Urinary bladder (tissue), 4 donors: ENCODE results near the gene DNAJB1. TPM values are rescaled to one million over a fixed set of nuclear protein-coding genes. Genes with fewer than 3 reads are reported as not detected.

Source experiments
- DNase-seq: peaks from one replicate; pipeline ENCODE4 v3.0.0-alpha.2; 2015; ENCODE audit errors: extremely low spot score
- H3K27ac ChIP-seq: one replicate; pipeline ENCODE4 v1.5.1; 2013; ENCODE audit warnings: low read depth, mild to moderate bottlenecking, moderate library complexity
- H3K36me3 ChIP-seq: one replicate; pipeline ENCODE4 v1.6.1; 2013; ENCODE audit warnings: mild to moderate bottlenecking, moderate library complexity; ENCODE audit not compliant: insufficient read depth
- H3K4me1 ChIP-seq: one replicate; pipeline ENCODE4 v1.6.1; 2013; ENCODE audit warnings: mild to moderate bottlenecking, moderate library complexity; ENCODE audit not compliant: insufficient read depth
- H3K4me3 ChIP-seq: one replicate; pipeline ENCODE4 v1.5.1; 2013; ENCODE audit warnings: low read depth, low read length
- WGBS: extraction: QIAGEN DNeasy Blood & Tissue Kit; methylation state at CpG from one replicate; pipeline ENCODE4 v1.1.7; 2013; 5-methylcytosine and 5-hydroxymethylcytosine counted together
- polyA plus RNA-seq: library from polyadenylated mRNA; stranded (reverse); fragments of 200-250 nt; gene quantifications from one replicate; pipeline ENCODE4 v1.2.3, GENCODE V29; 2013
- total RNA-seq: library from RNA; depleted of rRNA; stranded (reverse); fragments of >200 nt; gene quantifications from one replicate; pipeline ENCODE4 v1.2.3, GENCODE V29; 2014
- donor health status: healthy with polysubstance abuse.
- donor health status: healthy.

The DNAJB1 gene
- total and polyA plus RNA-seq, 2 donors: 39.3 to 86.2 TPM

GRCh38 chr19:14492756-14493337, 25.4 kb downstream of the DNAJB1 start:
- Histone ChIP-seq H3K4me3 (no peak overlapping the region), H3K36me3 (peaks cover 2% of the 10 kb centered on the region), H3K27ac (no peak overlapping the region), H3K4me1 (no peaks in the 10 kb centered on the region)
- DNase-seq: no peak
- WGBS: 81% methylated on average over 5 of the region's 5 CpGs

DNA sequence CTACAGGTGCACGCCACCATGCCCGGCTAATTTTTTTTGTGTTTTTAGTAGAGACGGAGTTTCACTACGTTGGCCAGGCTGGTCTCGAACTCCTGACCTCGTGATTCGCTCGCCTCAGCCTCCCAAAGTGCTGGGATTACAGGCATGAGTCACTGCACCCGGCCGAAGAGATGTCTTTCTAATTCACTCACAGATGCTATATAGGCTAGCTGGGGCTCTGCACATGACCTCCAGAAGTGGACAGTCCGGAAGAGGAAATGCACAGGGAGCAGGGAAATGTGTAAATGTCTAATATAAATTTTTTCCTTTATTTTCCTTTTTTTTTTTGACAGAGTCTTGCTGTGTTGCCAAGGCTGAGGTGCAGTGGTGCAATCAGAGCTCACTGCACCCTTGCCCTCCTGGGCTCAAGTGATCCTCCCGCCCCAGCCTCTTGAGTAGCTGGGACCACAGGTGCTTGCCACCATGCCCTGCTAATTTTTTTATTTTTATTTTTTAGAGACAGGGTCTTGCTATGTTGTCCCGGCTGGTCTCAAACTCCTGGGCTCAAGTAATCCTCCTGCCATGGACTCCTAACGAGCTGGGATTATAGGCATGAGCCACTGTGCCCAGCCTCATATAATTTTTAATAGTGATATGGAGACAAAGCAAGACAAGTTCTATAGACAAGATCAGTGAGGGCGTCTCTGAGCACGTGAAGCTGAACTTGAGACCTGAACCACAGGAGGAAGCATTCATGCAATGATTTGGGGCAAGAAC, 30.6 kb downstream of the DNAJB1 start:
- no peak overlapping the region for H3K27ac ChIP-seq
- no peaks in the 10 kb centered on the region for H3K4me1 ChIP-seq
- 92% methylated on average over 16 of the region's 16 CpGs for WGBS
- H3K4me3 ChIP-seq: no peak overlapping the region
- H3K36me3 ChIP-seq: peaks cover 2% of the 10 kb centered on the region
- DNase-seq: no peak

DNA sequence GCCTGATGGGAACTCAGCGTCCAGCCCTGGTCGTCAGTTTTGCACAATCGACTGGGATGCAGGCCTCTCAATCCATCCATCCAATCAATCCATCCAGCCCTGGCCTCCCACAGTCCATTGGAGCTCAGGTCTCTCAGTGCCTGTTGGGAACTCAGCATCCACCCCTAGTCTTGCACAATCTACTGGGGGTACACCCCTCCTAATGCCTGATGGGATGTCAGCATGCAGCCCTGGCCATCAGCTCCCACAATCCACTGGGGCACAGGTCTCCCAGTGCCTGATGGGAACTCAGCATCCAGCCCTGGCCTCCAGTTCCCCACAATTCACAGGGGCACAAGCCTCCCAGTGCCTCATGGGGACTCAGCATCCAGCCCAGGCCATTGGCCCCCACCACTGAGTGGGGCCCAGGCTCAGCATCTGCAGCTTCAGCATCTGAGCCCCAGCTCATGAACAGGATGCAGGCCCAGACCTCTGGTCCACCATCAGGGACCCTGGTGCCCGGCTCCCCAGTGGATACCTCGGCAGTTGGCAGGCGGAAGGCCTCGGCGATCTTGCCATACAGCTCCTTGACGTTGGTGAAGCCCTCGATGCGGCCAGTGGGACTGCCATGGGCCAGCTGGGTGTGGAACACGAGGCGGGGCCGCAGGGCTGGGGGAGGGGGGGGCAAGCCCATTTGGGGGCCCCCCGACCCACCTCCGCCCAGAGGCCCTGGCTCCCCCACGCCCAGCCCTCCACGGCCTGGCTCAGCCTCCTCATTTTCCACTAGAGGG, 35.8 kb downstream of the DNAJB1 start:
- Histone ChIP-seq H3K27ac (no peak overlapping the region), H3K4me3 (no peak overlapping the region), H3K4me1 (no peaks in the 10 kb centered on the region), H3K36me3 (no peaks in the 10 kb centered on the region)
- no peak for DNase-seq
- WGBS: 93% methylated on average over 18 of the region's 18 CpGs

DNA sequence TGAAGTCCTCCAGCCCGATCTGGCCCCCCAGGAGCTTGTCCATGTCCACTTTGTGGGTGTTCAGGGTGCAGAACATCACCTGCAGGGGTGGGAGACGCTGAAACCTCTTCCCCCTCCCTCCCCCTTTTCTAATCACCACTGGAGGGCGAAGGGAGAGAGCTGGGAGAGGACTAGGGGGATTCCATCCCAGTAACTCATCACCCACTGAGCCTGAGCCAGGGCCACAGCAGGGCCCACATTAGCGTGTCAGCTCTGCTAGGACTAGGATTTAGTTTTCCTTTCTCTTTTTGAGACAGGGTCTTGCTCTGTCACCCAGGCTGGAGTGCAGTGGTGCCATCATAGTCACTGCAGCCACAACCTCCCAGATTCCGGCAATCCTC, 37.5 kb downstream of the DNAJB1 start:
- no peak overlapping the region for H3K27ac ChIP-seq
- WGBS: 81% methylated on average over 5 of the region's 5 CpGs
- no peak for DNase-seq
- no peaks in the 10 kb centered on the region for H3K4me1 ChIP-seq
- no peaks in the 10 kb centered on the region for H3K36me3 ChIP-seq
- H3K4me3 ChIP-seq: no peak overlapping the region

- no peak overlapping the region for H3K27ac ChIP-seq
Measured at GRCh38 chr19:14479975-14480699, 38.1 kb downstream of the DNAJB1 start.

GRCh38 chr19:14479309-14479974, 38.8 kb downstream of the DNAJB1 start:
- 90% methylated on average over 14 of the region's 14 CpGs for WGBS
- Histone ChIP-seq H3K36me3 (no peaks in the 10 kb centered on the region), H3K27ac (no peak overlapping the region), H3K4me1 (peaks cover 3% of the 10 kb centered on the region), H3K4me3 (no peak overlapping the region)
- no peak for DNase-seq

More at GRCh38 chr19:14479975-14480699, 38.1 kb downstream of the DNAJB1 start:
- H3K4me3 ChIP-seq: no peak overlapping the region
- no peaks in the 10 kb centered on the region for H3K36me3 ChIP-seq
- DNase-seq: no peak
- WGBS: 60% methylated on average over 43 of the region's 43 CpGs
- peaks cover 3% of the 10 kb centered on the region for H3K4me1 ChIP-seq

DNA sequence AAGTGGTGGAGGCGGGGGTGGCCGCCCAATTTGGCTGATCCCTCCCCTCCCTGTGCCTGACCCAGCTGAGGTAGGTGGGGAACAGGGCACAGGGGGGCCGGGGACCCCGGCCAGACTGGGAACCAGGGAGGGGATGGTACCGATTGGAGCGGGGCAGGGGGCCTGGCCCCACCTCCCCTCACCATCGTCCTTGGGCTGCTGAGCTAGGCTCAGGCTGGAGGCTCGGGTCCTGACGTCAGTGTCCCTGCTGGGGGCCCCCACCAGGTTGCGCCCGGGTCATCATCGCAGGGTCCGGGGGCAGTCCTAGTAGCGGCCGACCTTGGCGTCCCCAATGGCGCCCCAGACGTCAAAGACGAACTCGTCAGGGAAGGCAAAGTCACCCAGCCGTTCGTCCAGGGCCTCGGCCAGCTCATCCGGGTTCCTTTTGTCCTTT, 40.1 kb downstream of the DNAJB1 start:
- WGBS: 68% methylated on average over 24 of the region's 24 CpGs
- no peaks in the 10 kb centered on the region for H3K36me3 ChIP-seq
- H3K4me1 ChIP-seq: peaks cover 5% of the 10 kb centered on the region
- no peak for DNase-seq
- H3K4me3 ChIP-seq: no peak overlapping the region
- H3K27ac ChIP-seq: no peak overlapping the region

DNA sequence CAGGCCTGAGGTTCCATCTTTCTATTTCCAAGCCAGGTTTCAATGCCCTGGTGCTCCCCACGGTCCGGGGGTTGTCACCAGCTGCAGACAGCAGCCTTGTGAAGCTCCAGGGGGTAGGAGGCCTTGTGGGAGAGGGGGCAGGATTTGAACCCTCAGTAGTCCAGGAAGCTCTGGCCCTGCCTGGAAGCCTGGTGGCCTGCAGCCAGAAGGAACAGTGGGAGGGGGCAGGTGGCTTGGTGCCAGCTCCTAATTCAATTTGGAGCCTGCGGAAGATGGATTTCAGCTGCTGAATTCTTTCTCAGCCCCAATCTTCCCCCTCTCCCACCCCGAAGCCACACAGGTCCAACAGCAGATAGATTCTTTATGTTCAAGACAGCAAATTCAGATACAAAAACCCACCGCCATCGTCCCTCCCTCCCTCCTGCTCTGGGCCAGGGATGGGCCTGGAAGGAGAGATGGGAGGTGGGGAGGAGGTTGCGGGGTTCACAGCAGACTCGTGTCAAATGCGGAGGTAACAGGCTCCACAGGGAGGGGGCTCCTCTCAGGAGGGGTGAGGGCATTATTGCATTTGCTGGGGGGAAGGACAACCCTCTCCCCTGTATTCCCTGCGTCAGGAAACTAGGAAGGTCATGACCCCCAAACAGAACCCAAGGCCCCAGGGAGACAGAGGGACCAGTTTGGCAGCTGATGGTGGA, 40.6 kb downstream of the DNAJB1 start:
- no peak overlapping the region for H3K27ac ChIP-seq
- no peak overlapping the region for H3K4me3 ChIP-seq
- no peaks in the 10 kb centered on the region for H3K36me3 ChIP-seq
- peaks cover 5% of the 10 kb centered on the region for H3K4me1 ChIP-seq
- DNase-seq: peak; percentile 81
- 50% methylated on average over 10 of the region's 10 CpGs for WGBS

DNA sequence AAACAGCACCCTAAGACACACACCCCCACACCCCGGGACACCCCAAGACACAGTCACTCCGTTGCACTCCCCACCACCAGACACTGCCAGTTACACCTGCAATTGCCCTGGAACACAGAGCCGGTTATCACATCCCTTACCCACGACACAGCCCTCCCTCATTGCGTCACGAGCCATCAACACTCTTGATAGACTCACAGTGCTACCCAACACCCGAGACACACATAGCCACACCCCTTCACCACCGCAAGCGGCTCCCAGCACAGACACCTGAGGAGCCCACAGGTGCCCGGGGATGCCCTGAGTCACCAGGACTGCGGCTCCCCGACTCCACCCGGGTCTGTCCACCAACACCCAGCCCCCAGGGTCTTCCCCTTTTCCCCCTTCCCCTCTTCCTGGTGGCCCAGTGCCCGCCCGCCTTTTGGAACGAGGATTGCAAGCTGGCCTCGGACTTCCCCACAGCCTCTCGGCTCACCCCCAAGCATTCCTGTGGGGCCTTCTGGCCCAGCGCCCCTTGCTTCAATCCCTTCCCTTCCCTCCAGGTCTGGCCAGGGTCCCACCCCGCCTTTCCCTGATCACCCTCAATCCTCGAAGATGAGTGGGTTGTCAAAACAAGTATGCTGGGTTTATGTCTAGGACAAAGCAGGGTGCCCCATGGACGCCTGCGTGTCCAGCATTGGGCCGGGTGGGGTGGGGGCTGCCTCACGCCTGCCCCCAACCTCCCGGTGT, 41.4 kb downstream of the DNAJB1 start:
- H3K27ac ChIP-seq: no peak overlapping the region
- DNase-seq: no peak
- no peak overlapping the region for H3K4me3 ChIP-seq
- 35% methylated on average over 26 of the region's 26 CpGs for WGBS
- H3K36me3 ChIP-seq: no peaks in the 10 kb centered on the region
- peaks cover 5% of the 10 kb centered on the region for H3K4me1 ChIP-seq

DNA sequence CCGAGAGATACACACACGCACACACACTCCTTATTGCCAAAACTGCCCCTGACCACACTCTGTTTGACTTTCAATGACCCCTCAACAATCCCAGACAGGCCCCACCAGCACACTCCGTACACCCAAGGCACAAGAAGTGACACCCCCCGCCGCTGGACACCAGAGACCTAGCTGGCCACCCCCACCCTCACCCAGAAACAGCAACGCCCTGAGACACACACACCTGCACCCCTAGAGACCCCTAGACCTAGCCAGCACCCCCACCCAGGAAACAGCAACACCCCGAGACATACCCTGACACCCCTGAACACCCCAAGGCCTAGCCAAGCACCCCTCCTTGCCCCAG, 41.9 kb downstream of the DNAJB1 start:
- WGBS: 80% methylated on average over 7 of the region's 7 CpGs
- DNase-seq: no peak
- no peak overlapping the region for H3K27ac ChIP-seq

DNA sequence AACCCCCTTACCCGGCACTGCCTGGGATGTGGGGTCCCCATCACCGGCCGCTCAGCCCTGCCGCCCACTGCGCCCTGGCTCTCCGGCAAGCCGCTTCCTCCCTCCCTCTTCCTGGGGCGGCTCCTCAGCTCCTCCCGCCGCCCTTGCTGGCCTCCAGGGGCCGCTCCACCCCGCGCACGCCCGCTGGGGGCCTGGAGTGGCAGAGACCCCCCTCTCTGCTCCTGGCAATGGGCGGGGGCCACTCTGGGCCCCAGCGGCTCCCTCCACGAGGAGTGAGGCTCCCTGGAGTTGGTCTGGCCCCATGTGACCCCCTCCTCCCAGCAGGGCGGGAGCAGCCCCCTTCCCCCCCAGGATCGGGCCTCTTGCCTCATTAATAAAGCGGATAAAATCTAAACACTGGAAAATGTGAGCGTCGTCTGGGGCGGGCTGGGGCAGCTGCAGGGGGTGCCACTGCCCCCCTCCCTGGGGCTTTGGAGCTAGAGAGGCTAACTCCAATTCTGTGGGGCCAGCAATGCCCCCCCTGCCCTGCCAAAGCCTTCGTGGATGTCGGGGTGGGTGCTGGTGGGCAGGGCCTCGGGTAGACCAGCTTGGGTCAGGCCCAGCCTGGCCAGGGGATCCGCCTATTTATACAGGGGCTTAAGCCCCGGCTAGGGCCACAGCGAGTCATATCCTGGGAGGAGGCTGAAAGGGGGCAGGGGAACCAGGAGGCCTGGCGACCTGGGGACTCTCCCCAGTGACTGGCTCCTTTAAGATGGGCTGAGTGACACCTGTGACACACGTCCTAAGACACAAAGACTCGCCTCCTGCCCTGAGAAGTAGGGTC, 42.7 kb downstream of the DNAJB1 start, which contains the start of gene PTGER1:
Gene PTGER1, minus strand, starts transcription at position 104 of the 823 bp plus-strand sequence. CDS start 1,034 bp downstream, outside the sequence.
- Histone ChIP-seq H3K4me1 (peaks cover 5% of the 10 kb centered on the region), H3K27ac (peak within 1 kb of the TSS; percentile 16), H3K4me3 (peak within 1 kb of the TSS; percentile 19), H3K36me3 (no peaks in the 10 kb centered on the region)
- no peak for DNase-seq
- WGBS: 8% methylated on average over 33 of the region's 33 CpGs

More for the DNA sequence above, 41.9 kb downstream of the DNAJB1 start:
- H3K36me3 ChIP-seq: no peaks in the 10 kb centered on the region
- H3K4me3 ChIP-seq: no peak overlapping the region
- peaks cover 5% of the 10 kb centered on the region for H3K4me1 ChIP-seq
